ENCODE measurements around the gene FLNA.

- TF ChIP-seq TAF1 (IDR thresholded peaks at IDR 0.05; ENCODE audit: low read depth) (no peak), CTCF (IDR thresholded peaks at IDR 0.05; ENCODE audit: poor library complexity, severe bottlenecking) (no peak), EZH2 (IDR thresholded peaks at IDR 0.05; ENCODE audit: borderline replicate concordance, insufficient read depth, low read length, poor library complexity, severe bottlenecking) (no peak), POLR2AphosphoS5 (IDR thresholded peaks at IDR 0.05) (no peak)
These were observed 47.2 kb downstream of the FLNA start for GRCh38 chrX:154327038-154327820.

Measured in neural cell (in vitro differentiated cells).